ENCODE results near the gene GNA12. TPM values are rescaled to one million over a fixed set of nuclear protein-coding genes. Genes with fewer than 3 reads are reported as not detected.

The GNA12 gene
- total and polyA plus RNA-seq, 8 donors = 2.0 to 54.6 (median 22.0) TPM

DNA sequence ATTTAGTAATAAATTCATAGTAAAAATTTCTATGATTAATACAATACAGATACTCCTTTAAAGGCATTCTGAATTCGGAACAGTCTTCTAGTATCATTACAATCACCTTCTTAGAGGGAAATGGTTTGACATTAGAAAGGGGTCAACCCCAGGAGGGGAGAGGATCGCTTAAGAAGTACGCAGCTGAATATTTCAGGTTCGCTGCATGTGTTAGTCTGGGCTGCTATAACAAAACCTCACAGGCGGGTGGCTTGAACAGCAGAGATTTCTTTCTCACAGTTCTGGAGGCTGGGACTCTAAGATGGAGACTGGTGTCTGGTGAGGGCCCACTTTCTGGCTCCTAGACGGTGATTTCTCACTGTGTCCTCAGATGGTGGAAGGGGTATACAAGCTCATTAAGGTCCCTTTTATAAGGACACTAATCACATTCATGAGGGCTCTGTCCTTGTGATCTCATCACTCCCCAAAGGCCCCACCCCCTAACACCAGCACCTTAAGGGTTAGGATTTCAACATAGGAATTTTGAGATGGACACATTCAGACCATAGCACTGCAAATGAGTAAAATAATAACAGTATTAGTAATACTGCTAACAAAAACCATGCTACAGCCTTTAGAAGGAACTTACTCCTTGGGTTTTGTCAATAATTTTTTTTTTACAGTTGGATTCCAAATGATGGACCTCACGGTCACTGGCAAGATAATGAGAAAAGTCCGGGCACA, 34.0 kb downstream of the GNA12 start:
- Histone ChIP-seq H3K9me3 (no peaks in the 10 kb centered on the region), H3K4me1 (peaks cover 5 to 74% (median 32%) of the 10 kb centered on the region in 4 donors), H3K27me3 (no peaks in the 10 kb centered on the region), H3K27ac (peak overlapping the region in 1 of 5 donors; percentile 80), H3K4me3 (no peak overlapping the region), H3K36me3 (no peaks in the 10 kb centered on the region)
- DNase-seq = no peak
- TF ChIP-seq POLR2AphosphoS5 (IDR thresholded peaks at IDR 0.05) (no peak), EP300 (IDR thresholded peaks at IDR 0.05) (no peak), POLR2A (IDR thresholded peaks at IDR 0.05) (no peak)
- TF ChIP-seq, protein P1, sequence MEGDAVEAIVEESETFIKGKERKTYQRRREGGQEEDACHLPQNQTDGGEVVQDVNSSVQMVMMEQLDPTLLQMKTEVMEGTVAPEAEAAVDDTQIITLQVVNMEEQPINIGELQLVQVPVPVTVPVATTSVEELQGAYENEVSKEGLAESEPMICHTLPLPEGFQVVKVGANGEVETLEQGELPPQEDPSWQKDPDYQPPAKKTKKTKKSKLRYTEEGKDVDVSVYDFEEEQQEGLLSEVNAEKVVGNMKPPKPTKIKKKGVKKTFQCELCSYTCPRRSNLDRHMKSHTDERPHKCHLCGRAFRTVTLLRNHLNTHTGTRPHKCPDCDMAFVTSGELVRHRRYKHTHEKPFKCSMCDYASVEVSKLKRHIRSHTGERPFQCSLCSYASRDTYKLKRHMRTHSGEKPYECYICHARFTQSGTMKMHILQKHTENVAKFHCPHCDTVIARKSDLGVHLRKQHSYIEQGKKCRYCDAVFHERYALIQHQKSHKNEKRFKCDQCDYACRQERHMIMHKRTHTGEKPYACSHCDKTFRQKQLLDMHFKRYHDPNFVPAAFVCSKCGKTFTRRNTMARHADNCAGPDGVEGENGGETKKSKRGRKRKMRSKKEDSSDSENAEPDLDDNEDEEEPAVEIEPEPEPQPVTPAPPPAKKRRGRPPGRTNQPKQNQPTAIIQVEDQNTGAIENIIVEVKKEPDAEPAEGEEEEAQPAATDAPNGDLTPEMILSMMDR (IDR thresholded peaks at IDR 0.05) = no peak
- intact Hi-C loops (cut with DNase I; ENCODE audit: low total_unique reads) = no loop called here
- 92 to 99% (median 97%) methylated on average over 8 of the region's 8 CpGs for WGBS, 5 donors

DNA sequence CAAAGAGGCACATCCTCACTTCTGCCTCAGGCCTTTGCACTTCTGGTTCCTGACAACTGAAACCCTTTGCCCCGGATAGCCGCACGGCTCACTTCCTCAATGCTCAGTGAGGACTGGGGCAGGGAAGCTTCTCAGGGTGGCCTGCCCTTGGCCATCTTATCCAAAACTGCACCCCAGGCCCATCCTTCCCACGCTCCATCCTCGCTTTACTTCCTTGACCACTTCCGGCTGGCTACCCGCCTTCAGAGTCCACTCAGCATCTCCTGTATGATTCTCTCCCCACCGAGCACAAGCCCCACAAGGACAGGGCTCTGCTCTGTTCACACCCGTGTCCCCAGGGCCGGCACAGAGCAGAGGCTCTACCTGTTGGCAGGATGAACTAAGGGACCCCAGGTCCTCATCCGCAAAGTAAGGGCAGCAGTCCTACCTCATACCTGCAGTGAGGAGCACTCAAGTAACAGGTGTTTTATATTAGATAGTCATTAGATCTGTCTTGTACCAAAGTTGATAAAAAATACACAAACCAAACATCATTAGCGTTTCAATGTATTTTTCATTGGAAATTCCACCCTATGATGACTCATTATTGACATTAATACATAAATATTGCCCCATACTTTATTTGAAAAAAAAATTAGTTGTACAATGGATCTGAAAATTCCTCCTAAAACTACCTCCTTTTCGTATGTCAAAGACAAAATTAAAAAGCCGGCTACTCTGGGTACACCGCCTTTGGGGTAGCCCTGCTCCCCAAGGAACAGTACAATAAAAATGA, 35.0 kb downstream of the GNA12 start:
- H3K4me1 ChIP-seq = peaks cover 5 to 66% (median 34%) of the 10 kb centered on the region in 4 donors
- H3K9me3 ChIP-seq = no peaks in the 10 kb centered on the region
- TF ChIP-seq EP300 (IDR thresholded peaks at IDR 0.05) (no peak), POLR2A (IDR thresholded peaks at IDR 0.05) (no peak), POLR2AphosphoS5 (IDR thresholded peaks at IDR 0.05) (no peak)
- TF ChIP-seq, protein P1 (IDR thresholded peaks at IDR 0.05) = no peak
- H3K36me3 ChIP-seq = no peaks in the 10 kb centered on the region
- intact Hi-C loops (cut with DNase I; ENCODE audit: low total_unique reads) = no loop called here
- no peak overlapping the region for H3K27ac ChIP-seq
- peak in 1 of 2 donors; percentile 24 for DNase-seq
- 84 to 89% (median 86%) methylated on average over 15 of the region's 15 CpGs for WGBS, 5 donors
- no peaks in the 10 kb centered on the region for H3K27me3 ChIP-seq
- no peak overlapping the region for H3K4me3 ChIP-seq

DNA sequence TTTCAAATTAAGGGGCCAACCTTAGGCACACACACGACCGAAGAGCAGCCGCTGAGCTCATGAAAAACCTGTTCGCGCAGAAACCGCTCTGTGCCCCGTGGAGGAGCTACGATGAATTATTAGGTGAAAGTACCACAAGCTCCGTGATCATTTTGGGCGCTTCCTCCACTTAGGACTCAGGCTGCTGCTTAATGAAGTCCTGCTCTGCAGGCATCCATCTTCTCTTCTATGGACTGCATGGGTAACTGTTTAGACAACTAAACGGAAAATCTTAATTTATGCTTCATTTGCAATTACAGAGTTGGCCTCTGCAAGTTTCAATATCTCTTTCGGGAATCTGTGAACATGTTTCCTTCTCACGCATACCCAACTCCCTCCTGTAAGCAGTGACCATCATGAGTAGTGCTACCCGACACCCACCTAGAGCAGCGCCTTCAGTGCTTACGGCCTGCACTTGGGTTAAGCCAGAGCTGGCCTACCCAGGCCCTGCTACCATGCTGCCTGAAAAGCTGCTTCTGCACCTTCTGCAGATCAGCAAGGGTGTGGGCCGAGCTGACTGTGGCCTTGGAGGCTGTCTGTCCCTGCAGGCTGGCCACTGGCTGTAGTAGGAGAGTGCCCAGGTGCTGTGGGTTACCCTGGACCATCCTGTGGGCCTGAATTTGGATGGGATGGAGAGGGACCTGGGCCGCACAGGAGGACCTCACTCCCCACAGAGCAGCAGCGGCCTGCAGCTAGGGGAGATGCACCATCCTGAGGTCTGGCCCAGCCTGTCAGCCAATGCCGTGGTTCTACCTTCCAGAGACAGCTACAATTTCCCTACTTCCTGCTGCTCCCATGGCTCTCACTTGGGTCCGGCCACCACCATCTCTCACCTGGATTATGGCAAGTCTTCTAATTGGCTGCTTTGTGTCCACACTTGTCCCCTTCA, 36.0 kb downstream of the GNA12 start:
- Histone ChIP-seq H3K27ac (no peak overlapping the region), H3K4me3 (no peak overlapping the region), H3K4me1 (peaks cover 6 to 60% (median 33%) of the 10 kb centered on the region in 4 donors), H3K9me3 (no peaks in the 10 kb centered on the region), H3K36me3 (no peaks in the 10 kb centered on the region), H3K27me3 (no peaks in the 10 kb centered on the region)
- 67 to 87% (median 72%) methylated on average over 20 to 21 of the region's 21 CpGs for WGBS, 5 donors
- DNase-seq = peak; percentile 11 to 58
- TF ChIP-seq POLR2AphosphoS5 (IDR thresholded peaks at IDR 0.05) = no peak
- TF ChIP-seq POLR2A (IDR thresholded peaks at IDR 0.05) = no peak
- TF ChIP-seq, protein P1 (IDR thresholded peaks at IDR 0.05) = no peak
- no peak for TF ChIP-seq EP300 (IDR thresholded peaks at IDR 0.05)
- intact Hi-C loops (cut with DNase I; ENCODE audit: low total_unique reads) = no loop called here

DNA sequence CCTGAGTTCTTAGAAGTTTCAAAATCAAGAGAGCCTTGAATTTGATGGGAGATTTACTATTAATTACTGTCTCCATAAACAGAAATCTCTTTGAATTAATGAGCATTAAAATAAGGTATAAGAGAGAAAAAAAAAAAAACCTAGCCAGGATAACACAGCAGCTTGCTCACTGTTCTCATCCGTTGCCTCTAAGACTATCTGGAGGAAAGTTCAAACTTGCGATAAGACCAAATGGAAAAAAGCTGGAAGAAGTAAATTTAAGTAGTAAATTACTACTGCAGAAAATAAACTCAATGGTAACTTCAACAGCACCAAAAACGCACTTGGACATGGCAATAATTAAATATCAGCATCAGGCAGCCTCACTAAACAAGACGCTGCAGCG, 36.7 kb downstream of the GNA12 start:
- intact Hi-C loops (cut with DNase I; ENCODE audit: low total_unique reads) = no loop called here
- 48 to 69% (median 58%) methylated on average over 5 of the region's 5 CpGs for WGBS, 5 donors
- Histone ChIP-seq H3K4me1 (peaks cover 13 to 60% (median 30%) of the 10 kb centered on the region in 4 donors), H3K27me3 (no peaks in the 10 kb centered on the region), H3K4me3 (no peak overlapping the region), H3K27ac (no peak overlapping the region), H3K9me3 (no peaks in the 10 kb centered on the region), H3K36me3 (no peaks in the 10 kb centered on the region)
- no peak for TF ChIP-seq EP300 (IDR thresholded peaks at IDR 0.05)
- TF ChIP-seq POLR2AphosphoS5 (IDR thresholded peaks at IDR 0.05) = no peak
- TF ChIP-seq, protein P1 (IDR thresholded peaks at IDR 0.05) = no peak
- TF ChIP-seq POLR2A (IDR thresholded peaks at IDR 0.05) = no peak
- DNase-seq = no peak

Data from stomach (tissue), 9 donors.